Right renal pelvis (tissue), 4 donors: ENCODE measurements around the gene DGKH. TPM values are rescaled to one million over a fixed set of nuclear protein-coding genes. Genes with fewer than 3 reads are reported as not detected.
"Not testable (repeated sequence)": the region's sequence is repeated elsewhere in the genome, so short reads cannot be mapped to it uniquely, and the experiment has no call there.

Experiments
- DNase-seq, 4 donors: peaks; one replicate each; pipeline ENCODE4 v3.0.0-alpha.2; 2013; ENCODE audit warnings: low read depth in 4 of 4, low spot score in 3 of 4, missing footprints in 1 of 4
- polyA plus RNA-seq, 4 donors: library from polyadenylated mRNA; unstranded; fragments of 120-200 nt; gene quantifications; one replicate each; pipeline ENCODE4 v1.2.1, GENCODE V29; 2013; ENCODE audit not compliant: insufficient read length in 4 of 4

DGKH gene
- polyA plus RNA-seq, 4 donors, result 5.8 to 6.9 (median 6.1) TPM

DNA sequence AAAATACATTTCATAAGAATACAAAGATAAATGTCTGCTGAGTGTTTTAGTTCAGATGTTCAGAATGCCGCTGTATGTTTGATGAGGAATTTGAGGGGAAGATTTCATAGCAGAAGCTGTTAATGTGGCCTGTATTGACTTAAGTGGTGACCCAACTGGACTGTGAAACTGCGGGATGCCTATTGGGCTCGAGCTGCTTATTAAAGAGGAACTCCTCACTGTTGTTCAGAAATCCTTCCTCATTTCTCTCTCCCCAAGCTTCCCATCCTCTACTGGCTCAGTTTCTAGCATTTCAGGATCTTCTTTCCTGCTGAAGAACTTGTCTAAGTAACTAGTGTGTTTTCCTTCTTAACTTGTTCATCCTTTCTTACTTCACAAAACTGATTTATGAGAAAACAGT is 20.4 kb downstream of the DGKH start:
- DNase-seq, result no peak

DNA sequence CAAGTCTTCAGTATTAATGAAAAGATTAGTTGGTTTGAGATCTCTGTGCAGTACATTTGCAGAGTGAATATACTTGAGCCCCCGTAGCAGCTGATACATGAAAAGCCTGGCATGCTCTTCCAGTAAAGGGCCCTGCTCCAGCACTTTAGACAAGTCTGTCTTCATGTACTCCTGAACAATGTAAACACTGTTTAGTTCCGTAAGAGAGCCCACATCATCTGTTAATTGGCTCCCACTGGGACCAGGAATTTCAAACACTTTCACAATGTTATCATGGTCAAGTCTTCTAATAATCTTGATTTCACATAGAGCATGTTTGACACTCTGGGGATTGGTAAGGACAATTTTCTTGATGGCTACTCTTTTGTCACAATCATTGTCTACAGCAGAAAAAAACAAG is 22.2 kb downstream of the DGKH start:
- DNase-seq, result not testable (repeated sequence)

DNA sequence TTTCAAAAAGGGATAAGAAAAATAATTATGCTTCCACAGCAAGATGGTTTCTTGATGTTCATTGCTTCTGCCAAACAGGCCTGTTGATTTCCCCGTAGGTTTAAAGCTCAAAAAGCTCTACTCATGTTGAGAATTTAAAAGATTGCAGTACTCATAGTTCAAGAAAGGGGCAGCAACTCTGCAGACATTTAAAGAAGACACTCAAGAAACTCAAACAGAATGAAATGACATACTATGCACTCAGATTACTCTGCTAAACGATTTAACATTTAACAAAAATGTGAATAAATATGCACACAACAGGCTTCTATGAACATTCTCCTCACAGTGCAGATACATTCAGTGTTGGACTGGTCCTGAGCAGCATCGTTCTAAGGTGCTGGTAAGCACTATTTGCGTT is 22.7 kb downstream of the DGKH start:
- DNase-seq, result not testable (repeated sequence)

GRCh38 chr13:42071672-42072419 is 23.4 kb downstream of the DGKH start:
- DNase-seq, result no peak

- no peak for DNase-seq
Observed at GRCh38 chr13:42073683-42074082, 25.2 kb downstream of the DGKH start.

DNA sequence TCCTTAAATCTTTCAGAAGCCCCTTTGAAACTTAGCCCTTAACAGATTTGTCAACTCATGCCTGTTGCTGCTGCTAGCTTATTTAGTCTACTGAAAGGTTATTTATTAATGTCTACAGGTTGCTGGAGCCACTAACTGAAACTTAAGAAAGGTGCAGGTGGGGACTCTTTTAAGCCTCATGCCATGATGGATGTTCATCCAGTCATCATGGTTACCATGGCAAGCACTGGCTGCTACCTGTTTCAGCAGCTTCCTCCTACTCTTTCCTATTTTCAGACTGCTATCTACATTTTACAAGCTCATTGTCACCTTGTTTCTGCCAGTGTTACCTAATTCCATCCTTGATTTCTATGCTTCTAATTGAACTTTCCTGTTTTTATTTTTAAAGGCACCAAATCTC is 27.1 kb downstream of the DGKH start:
- no peak for DNase-seq

DNA sequence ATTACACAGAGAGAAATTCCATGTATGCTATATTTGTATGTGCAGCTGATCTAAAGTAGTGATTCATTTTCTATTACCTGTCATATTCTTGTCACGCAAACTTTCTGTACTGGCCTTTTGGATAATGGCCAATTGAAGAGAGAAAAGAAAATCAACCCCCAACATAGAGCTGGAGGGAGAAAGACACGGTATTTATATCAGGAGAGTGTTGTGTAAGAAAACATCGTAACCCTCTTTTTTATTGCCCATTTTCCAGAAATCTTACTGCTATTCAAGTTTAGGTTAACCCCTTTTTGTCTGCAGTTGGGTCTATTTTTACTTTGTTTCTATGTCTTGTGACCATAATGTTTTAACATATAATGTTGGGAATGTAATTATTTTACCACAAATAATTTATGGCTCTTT is 27.9 kb downstream of the DGKH start:
- no peak for DNase-seq

GRCh38 chr13:42078128-42078808 is 29.8 kb downstream of the DGKH start:
- no peak for DNase-seq

DNA sequence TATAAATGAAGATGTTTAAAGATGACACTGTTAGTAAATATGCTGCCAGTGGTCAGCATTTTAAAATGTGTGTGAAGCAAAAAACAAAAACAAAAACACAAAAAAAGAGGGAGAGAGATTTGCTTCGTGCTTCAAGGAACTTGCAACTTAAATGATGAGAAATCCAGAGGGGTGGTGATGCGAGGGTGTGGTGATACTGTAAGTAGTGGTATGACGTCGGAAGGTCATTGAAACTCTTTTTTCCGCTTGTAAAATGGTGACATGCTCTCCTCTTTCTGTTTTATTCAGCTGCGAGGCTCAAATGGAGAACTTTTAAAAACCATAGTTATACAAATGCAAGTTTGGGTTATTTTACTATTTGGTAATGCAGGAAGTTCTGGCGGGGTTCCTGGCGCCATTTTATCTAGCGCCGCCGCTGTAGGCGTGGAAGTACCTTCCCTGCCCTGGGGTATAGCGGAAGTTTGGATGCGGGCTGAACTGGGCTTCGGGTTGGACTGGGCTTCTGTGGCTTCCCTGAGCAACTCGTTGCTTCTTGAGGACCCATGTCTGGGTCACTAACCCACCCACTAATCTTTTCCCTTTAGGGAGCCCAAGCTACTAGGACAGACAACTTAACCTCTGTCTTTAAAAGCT is 34.8 kb downstream of the DGKH start:
- DNase-seq, result no peak

- no peak for DNase-seq
Observed at GRCh38 chr13:42084722-42085121, 36.3 kb downstream of the DGKH start.

GRCh38 chr13:42086582-42086981 is 38.1 kb downstream of the DGKH start:
- DNase-seq, result no peak

- DNase-seq, result no peak
Observed at GRCh38 chr13:42094516-42095040, 46.1 kb downstream of the DGKH start.

- not testable (repeated sequence) for DNase-seq
Observed at GRCh38 chr13:42096222-42096621, 47.8 kb downstream of the DGKH start.

GRCh38 chr13:42099962-42100675 is 51.7 kb downstream of the DGKH start:
- DNase-seq, result no peak

DNA sequence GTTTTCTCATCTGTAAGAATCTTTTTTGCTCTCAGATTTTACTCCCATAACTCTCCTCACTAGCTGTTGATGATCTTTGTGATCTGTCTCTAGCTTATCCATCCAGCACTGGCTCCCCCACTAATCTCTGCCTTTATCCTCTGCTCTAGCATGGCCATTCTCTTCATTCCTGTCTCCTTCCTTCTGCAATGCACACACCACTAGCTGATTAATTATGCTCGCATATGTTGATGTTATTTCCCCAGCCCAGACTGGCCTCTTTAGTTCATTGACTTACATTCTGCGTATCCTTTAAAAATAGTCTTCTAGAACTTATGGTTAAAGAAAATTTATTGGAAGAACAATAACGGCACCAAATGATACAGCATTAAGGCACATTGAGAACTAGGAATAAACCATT is 52.5 kb downstream of the DGKH start:
- no peak for DNase-seq

DNA sequence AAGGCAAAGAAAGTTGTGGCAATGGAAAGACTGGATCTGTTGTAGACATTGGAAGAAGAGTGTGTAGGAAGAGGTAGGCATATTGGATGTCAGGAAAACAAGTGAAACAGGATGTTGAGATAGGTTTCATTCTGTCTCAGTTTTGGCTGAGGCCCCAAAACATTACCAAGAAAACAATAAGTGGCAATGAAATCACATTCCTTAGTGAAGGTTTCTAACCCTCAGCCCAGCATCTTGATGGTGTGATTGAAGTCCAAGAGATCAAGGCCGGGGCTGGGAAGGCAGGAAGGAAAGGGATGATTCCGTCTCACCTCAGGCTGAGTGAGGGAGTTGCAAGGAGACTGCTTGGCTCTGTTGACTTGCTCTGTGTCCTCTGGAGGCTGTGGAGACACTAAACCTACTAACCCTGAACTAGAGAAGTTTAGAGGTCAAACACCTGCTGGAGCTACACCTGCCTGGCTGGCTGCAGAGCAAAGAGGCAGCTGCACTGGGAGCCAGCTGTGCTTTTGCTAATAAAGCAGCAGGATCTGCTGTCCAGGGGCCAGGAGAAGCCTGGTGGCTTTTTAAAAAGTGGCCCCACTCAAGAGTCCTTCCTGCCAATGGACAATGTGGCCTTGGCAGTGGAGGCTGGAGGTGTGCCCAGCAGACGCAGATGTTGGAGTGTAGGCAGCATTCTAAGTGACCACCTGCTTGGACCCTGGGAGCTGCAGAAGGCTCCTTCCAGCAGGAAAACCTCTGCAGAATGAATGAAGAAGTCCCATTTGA is 53.6 kb downstream of the DGKH start:
- no peak for DNase-seq

GRCh38 chr13:42102961-42103865 is 54.8 kb downstream of the DGKH start:
- no peak for DNase-seq

- DNase-seq, result no peak
Observed at GRCh38 chr13:42106998-42107397, 58.5 kb downstream of the DGKH start.

DNA sequence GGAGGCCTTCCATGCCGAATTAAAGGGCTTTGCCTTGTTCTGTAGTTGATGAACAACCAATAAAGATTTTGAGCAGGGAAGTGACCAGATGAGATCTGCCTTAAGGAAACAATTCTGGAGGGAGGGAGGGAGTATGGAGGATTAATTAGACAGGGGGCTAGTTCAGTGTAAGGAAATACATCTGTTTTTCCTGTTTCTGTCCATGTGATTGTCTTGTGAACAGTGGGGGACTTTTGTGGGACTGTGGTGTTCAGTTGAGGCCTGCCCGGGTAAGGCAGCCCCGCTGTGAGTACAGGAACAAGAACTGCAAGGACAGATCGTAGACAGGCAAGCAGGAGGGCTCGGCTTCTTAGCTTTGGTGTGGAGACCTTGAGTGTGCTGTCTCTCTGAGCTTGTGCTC is 59.0 kb downstream of the DGKH start:
- DNase-seq, result no peak
